Brain pericyte (primary cell): ENCODE data around the gene ENDOU.

Experiments used
- DNase-seq: peaks from one replicate; pipeline ENCODE4 v3.0.0-alpha.2; 2012; ENCODE audit warnings: low read depth, low spot score

Gene ENDOU

DNA sequence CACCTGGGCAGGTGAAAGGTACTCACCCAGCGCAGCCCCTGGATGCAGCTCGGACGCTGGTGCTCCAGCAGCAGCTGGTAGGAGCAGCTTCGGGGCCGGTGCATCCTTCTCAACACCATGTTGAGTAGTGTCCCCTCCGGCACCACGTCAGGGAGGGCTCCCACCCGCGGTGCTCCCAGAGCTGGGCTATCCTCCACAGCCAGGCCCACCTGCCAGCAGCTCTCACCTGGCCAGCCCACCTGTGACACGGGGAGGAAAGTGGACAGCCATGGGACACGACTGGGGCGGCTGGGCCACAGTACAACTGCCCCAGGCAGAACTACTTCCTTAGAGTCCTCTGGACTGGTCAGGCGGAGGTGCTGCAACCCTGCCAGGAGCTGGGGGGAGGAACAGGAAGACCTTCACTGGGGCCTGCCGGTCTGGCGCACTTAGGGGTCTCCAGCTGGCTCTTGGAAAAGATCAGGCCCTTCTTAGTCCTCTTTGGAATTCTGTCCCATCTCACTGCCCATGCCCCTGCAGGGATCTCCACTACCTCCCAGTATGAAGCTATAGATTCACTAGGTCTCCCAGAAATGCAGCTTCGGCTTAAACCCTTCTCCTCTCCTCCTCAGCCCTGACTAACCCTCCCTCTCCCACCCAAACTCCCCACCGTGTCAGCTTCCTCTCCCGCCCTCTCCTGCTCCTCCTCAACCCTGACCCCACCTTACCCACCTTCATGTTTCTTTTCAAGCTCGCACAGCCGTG lies 32.7 kb upstream of the ENDOU start:
- DNase-seq: no peak

DNA sequence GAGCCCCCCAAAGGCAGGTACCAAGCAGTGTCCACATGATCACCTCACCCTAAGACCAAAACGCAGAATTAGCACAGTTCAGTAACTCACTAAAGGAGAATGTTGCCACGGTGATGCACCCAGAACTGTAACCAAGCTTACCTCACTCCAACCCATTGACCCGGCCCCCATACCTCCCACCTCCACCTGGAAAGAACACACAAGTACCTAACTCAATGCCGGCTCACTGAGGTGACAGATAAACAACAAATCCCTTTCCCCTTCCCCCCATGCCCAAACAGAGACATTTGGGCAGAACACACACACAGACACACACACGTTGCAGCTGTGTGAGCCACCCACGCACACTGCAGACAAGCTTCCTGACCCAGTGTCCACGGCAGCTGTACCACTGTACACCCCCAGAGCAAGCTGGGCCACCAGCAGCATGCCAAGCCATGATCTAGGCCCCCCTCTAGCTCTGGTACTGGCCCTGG lies 32.1 kb upstream of the ENDOU start:
- DNase-seq: no peak

DNA sequence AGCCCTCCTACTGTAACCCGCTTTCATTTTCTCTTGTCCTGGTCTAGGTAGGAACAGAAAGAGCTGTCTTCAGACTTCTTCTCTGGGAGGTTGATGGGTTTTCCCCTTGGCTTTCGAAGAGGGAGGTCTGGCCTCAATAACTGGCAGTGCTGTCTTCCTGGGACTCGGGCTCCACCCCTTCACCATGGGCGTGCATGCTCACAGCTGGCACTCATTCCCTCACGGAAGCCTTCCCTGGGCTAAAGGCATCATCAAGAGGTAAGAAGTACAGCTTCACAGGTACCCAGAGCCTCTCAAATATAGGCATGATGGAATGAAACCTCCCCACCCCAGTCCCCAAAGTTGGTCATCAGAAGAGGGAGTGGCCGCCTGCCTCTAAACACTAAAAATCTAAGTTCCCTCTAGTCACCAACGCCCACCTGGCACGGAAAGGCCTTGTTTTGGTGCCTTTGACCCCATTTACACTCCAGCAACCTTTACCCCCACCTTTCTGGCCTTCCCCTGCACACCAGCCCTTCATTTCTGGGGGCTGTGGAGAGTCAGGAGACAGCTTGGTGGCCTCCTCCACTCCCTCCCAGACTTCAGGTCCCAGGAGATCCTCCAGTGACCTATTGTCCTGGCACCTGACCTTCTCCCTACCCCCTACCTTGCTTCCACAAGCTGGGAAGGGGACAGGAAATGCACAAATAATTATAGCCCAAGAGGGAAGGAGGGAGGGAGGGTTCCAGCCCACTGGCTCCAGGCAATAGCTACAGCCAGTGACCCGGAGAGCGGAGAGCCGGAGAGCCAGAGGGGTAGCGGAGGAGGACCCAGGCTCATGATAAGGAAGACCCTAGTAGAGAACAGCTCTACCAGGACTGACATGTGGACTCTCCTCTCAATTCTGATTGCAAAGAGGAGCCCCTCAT lies 30.6 kb upstream of the ENDOU start:
- no peak for DNase-seq

DNA sequence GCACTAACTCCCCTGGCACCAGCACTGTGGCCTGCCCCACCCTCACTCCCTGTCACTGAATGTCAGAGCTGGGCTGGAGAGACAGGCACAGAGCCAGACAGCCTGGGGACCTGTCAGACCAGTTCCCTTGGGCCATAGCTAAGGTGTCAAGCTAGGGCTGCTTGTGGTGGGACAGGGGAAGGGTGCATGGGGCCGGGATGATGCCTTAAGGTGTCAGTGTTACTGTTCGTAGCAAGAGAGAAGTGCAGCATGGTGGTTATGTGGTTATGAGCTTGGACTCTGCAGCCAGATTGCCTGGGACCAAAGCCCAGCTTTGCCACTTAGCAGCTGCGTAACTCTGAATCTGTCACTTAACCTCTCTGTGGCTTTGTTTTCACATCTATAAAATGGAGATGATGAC lies 29.6 kb upstream of the ENDOU start:
- no peak for DNase-seq

DNA sequence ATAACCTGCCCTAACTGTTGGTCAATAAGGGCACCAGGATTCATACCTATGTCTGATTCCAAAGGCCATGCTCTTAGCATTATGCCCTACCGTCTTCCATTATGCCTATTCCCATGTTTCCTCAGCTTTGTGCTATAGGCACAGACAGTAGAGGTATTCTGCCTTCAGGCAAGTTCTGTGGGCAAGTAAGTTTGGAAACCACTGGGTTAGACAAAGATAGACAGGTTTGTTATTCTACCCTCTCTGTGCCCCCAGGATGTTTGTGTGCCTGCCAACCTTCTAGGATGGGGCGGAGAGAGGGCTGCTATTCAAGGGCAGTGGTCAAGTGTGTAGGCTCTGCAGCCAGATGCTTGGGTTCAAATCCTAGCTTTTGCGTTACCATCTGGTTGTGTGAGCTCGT lies 28.8 kb upstream of the ENDOU start:
- DNase-seq: no peak

DNA sequence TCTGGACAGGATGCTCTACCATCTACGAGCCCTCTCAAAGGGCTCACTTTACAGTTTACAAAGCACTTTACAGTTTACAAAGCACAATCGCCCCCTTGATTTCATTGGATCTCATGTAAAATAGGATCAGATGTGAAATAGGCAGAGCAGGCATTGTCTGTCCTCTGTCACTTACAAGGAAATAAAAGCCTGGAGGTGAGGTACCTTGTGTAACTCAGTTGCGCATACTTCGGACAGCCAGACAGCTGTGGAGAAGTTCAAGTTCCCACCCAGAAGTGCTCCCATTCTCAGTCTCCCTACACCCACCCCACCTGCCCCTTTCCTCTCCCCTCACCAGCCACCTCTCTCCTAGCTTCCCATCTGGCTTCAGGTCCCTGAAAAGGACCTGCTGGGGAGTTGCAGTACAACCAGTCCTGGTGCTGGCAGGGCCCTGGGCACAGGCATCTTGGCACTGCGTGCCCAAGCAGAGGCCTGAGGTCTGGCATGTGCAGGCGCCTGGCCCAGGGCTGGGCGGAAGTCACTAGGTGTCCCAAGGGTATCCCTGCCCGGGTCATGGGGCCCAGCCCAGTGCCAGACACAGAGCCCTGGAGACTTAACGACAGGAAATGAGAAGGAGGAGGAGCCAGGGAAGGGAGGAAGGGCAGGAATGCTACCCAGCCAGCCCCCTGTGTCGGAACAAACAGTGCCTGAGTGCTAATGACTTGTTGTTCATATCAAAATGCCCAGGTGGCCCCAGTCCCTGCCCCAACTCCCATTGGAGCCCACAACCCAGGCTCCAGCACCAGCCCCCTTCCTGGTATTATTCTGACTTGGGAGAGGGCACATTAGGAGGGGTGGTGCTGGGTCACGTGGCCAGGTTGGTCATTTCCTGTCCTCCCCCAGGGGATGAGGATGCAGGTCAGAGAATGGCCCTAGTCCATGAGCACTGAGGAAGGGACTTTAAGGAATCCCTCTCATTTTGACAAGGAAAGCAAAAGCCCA lies 28.0 kb upstream of the ENDOU start:
- DNase-seq: no peak

DNA sequence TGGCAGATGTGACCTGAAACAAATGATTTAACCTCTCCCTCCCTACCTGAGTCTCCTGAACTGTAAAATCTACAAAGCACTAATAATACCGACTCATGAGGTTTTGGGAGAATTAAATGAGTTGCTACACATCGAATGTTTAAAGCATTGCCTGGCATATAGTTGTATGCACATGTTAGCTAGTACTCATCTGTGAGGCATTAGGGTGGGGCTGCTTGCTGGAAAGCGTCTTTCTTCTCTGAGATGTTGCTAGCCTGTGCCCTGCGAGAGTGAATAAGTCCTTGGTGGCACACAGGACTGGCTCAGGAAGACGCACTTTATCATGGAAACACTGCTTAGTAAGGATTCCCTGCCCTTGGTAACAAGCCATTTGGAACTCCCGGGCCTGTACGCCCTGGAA lies 27.3 kb upstream of the ENDOU start:
- DNase-seq: no peak

DNA sequence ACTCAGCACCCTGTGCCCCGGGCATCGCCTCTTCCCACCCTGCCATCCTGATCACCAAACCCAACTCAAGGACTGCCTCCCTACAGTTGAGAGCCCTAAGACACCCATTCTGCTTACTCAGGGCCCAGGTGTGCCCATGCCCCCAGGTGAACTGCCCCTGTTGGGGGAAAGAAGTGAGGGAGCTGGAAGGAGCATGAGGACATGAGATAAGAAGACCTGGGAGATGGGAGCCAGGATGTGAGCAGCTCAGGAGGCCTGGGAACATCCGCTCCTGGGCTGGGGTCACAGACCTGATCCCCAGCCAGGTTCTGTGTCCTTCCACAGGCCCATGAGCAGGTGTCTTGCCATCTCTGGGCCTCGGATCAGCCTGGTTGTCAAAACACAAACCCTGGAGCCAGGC lies 26.8 kb upstream of the ENDOU start:
- DNase-seq: no peak

DNA sequence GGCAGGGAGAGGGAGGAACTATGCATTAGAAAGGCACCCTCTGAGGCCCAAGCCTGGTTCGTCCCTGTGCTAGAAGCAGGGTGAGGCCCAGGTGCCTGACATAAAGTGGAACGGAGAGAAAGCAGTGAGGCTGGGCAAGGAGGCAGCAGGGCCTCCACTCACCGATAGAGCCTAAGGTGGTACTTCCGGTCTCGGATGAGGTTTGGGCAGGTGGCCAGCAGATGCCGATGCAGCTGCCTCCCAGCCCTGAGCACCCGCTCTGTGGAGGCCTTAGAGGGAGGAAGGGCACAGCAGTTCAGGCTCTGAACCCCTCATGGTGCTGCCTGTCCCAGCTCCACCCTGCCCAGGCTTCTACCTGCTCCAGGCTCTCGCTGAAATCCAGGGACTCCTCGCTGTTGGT lies 26.3 kb upstream of the ENDOU start:
- DNase-seq: no peak

DNA sequence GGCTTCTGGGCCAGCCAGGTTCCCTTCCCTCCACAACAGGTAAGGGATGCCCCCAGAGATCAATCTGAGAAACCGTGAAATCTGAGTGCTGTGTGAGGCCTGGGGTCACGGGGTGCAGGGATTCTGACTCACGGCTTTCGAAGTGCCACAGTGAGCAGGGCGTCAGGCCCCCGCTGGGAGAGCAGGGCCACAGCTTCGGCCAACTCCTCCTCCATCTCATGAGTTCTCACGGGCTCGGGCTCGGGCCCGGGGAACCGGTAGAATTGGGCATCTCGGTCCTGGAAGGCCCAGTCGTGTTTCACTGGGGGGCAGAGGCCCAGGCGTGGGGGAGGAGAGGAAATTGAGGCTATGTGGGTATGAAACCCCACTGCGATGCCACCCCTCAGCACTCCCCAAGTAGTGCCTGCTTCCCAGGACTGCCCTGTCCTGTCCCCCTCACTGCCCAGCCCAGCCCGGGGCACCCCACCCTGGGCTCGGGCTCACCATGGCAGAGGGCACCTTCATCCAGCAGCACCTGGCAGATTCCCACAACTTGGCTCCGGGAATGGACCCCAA lies 25.7 kb upstream of the ENDOU start:
- no peak for DNase-seq

DNA sequence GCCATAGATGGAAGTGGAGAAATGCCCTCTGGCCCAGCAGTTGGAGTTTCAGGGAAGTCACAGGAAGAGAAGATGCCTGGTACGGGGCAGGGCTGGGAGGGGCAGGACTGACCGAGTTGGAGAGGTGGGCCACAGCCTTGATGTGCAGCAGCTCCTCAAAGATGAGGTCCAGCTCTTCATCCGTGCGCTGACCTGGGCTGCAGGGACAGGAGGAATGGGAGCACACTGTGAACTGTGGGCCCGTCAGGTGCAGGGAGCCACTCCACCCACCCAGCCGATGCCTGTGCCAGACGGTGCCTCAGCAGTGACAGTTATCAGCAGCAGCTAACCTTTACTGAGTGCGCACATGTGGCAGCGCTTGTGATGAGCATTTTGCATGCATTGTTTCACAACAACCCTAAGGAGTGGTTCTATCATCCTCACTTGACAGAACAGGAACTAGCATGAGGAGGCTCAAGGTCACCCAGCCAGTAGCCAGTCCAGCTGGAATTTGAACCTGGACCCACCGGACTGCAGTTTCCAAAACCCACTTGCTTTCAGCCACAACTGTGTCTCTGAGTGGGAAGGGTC lies 25.0 kb upstream of the ENDOU start:
- no peak for DNase-seq

DNA sequence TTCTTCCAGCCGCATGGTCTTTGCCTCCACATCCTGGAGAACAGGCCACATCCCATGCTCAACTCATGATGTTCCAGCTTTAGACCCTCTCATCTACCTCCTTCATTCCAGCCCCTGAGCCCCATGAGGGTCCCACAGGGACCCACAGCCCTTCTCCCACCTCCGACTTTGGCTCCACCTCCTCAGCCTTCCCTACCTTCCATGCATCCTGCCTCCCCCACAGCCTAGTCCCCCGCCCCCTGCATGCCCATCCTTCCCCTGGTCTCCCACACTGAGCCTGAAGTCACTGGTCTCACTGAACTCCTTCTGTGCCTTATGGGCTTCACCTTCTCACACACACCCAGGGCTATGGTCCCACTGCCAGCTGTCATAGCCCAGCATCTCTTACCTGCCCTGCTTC lies 23.6 kb upstream of the ENDOU start:
- DNase-seq: no peak

DNA sequence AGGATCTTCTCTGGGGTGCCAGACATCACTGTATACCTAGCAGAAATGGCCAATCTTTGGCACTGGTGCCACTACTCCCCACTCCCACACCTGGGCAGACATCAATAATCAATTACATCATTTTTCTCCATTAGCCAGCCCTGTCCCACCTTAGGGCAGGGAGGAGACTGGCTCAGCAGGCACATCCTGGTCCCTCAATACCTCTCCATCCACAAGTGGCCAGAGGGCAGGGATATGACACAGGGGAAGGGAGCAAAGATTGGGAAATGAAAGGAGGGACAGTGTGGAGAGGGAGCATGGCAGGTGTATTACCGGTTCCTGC lies 23.2 kb upstream of the ENDOU start:
- no peak for DNase-seq

DNA sequence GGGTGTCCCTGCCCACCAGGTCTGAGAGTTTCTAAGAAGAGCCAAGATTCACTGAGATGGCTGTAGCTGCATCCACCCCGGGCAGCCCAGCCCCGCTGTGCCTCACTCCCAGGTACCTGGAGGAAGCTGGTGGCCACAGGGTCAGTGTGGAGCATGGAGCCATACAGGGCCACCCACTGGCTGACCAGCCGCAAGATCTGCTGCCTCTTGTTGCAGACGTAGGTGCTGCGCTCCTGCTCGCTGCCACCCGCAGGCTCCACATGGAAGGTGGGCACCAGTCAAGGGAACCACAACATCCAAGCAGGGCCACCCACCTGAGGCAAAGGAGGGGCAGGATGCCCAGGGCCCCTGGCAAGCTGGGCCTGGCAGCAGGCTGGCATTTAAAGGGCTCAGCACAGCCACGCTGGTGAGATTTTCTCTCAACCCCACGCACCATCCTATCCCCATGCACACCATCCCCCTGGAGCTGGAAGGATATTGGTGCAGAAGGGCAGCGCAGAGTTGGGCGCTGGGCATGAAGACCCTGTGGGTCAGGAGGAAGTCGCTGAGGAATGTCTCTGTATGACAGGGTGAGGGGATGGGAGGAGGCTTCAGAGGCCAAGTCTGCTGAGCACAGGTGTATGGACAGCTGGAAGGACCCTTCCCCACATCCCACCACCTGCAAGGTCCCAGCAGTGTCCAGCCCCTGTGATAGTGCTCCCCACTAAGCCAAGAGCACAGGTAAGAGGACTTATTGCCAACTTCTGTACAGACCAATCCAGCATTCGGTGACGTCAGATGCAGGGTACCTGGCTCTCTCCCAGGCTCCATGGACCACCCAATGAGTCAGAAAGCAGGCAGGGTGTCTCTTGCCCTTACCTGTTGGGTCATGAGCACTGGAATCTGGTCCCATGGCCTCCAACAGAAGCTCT lies 22.6 kb upstream of the ENDOU start:
- no peak for DNase-seq

DNA sequence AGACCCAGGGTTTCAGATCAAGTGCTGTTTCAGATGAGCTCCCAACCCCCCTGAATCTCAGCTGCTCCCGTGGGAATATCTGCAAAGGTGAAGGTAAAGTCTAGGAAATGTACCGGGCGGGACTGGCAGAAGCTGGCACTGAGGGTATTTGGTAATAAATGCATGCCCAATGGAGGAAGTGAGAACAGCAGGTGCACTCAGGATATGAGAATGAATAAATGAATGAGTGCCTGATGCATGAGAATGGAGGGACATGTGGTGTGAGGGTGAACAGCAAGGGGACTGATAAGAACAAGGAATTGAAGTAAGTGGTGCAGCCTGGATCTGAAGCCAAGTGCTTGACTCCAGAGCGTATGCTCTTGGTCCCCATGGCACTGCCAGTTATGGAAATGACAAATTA lies 21.8 kb upstream of the ENDOU start:
- DNase-seq: no peak

DNA sequence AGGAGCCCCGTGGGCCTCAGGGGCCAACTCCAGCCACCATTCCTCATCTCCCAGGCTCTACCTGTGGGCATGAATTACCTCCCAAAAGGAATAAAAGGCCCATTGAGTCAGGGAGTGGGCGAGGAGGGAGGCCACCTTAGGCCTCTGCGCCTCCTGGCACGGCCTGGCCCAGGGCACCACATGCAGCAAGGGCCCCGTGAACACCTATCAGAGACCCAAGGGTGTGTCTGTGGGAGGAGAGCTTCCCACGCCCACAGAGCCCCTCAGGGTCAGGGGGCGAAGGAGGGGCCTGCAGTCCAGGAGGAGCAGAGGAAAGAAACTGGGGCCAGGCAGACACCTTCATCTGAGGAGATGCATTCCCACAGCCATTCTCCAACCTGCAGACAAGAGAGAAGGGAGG lies 21.2 kb upstream of the ENDOU start:
- DNase-seq: no peak

DNA sequence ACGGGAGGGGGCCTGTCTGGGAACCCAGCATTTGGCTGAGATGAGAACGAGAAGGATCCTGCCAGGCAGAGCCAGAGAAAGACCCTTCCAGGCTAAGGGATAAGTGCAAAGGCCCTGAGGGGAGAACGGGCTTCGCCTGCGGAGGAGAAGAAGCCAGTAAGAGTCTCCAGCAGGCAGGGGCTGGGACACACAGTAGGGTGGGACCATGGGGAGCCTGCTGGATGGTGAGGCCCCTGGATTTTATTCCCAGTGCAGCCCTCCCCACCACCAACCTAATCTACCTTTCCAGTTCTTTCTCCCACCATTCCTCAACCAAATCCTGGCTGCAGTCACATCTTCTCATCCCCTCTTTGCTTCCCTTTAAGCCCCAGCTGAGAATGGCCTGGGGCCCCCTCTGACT lies 20.8 kb upstream of the ENDOU start:
- no peak for DNase-seq

DNA sequence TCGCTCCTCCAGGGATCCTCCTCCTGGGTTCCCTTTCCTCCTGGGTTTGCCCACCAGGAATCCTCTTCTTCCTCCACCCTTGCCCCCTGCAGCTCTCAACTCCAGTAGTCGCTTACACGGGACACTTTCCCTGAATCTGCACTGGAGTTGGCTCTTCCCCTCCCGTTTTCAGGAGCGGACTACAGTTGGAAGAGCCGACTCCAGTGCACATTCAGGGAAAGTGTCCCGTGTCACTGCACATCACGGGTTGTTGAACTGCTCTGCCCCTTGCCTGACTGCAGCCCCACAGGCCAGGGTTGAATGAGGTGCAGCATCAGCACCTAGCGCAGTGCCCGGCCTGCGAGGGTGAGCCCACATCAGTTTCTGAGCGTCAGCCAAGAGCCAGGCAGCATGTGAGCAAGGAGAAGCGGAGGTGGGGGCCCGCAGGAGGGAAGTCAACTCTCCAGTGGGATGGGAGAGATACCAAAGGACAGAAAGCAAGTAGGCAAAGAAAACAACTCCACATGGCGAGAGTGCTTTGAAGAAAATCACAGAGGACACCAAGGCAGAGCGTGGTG lies 20.3 kb upstream of the ENDOU start:
- no peak for DNase-seq

DNA sequence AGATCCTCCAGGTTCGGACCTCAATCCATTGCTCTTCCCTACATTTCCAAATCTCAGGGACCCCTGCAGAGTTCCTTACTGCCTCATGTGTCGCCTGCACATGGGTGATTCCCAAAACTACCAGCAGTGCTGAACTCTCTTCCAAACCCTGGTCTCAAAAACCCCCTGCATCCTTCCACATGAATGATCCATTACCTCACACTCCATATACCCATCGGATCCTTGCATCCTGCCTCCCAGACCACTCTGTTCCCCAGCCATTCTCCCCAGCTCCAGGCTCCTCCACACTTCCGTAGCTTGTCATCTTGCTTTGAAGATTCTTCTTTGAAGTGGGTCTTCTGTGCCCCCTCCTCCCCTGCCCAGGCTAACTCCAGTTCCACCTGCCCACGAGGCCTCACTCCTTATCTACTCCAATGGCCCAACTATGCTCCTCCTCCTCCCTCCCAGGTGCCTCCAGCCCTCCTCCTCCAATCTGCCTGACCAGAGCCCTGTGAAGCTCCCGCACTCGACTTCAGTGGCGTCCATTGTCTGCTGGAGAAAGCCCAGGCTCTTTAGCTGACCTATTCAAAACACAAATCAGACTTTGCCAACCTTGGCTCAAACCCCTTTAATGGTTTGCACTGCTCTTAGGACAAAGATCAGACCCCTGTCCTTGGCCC lies 19.6 kb upstream of the ENDOU start:
- no peak for DNase-seq
